Inflammatory macrophage treated with lipopolysaccharide for 1 hour (primary cell): ENCODE results near the gene TDO2.
"Not testable (repeated sequence)": the region's sequence is repeated elsewhere in the genome, so short reads cannot be mapped to it uniquely, and the experiment has no call there.

Experiments used
- DNase-seq, 2 donors: peaks; one replicate each; pipeline ENCODE4 v3.0.0-alpha.2; 2020 to 2022

TDO2 gene

GRCh38 chr4:155903453-155903852 lies at the start of gene TDO2:
Gene TDO2, plus strand, starts transcription at chr4:155903696. Its CDS starts 63 bp downstream, at chr4:155903759.
- DNase-seq, result no peak

DNA sequence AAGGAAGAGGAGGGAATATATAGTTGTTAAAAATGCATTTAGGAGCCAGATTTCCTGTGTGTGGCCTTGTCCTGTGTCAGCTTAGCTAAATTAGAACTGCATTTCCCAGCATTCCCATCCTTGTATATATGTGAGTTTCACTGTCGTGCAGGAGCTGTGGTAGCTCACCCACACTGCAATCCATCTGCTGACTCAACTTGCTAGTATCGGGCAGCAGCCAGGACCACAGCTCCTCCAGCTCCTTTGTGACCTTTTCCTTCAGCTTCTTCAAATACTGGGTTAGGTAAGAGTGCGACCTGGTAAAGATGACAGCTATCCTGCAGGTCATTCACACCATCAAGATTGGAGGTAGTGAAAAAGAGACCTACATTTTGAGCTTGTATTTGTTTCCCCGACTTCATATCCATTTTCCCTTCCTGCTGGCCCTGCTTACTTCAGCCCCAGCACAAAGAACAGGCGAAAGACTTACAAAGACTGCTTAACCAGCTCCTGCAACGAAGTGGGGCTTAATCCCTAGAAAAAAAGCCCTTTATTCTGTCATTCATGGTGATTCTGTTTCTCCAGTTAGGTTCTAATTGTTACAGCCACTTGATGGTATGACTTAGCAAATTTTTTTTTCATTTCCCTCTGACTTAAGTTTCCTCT lies 48.8 kb upstream of the TDO2 start:
- DNase-seq, result no peak

GRCh38 chr4:155855897-155856296 lies 47.6 kb upstream of the TDO2 start:
- no peak for DNase-seq

DNA sequence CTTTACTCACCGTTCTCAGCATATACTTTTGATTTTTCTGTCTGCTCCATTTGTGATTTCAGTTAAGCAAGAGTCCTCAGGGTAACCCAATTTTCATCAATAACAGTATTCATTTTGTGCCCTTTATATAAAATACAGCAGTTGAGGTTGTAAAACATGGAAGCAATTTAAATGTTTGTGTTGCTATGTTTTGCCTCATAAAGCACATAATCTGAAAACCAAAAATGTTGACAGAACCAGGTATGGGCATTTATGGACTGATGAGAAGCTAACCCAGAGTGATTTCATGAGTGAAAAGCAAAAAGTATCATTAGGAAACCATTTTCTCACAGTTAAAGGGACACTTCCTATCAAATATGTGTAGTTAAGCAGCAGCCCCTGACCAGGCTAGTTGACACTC lies 37.3 kb upstream of the TDO2 start, which contains the start of gene ASIC5:
ASIC5 (minus strand) TSS at position 101 of the 400 bp plus-strand sequence; CDS start at position 50, 51 bp downstream.
- DNase-seq, result no peak

DNA sequence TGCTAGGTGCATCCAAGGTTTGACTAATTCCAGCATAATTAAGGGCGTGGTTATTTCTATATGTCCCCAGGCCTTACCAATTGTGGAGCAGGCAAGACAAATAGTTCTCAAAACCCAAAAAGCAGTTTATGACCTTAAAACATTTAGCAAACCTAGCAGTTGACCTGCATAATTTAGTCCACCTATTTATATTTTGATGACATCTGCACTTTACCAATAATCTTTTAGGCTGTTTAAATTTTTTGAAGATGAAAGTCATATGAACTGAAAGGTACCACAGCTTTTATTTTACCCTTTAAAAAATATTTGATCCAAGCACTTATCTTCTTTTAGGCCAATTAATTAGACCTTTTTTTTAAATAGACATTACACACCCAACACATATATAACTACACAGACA lies 27.6 kb upstream of the TDO2 start:
- DNase-seq, result no peak

- no peak for DNase-seq
Measured at GRCh38 chr4:155877971-155878370, 25.5 kb upstream of the TDO2 start.

GRCh38 chr4:155878611-155879010 lies 24.9 kb upstream of the TDO2 start:
- no peak for DNase-seq

GRCh38 chr4:155879767-155880166 lies 23.7 kb upstream of the TDO2 start:
- no peak for DNase-seq

GRCh38 chr4:155881555-155881954 lies 21.9 kb upstream of the TDO2 start:
- no peak for DNase-seq

DNA sequence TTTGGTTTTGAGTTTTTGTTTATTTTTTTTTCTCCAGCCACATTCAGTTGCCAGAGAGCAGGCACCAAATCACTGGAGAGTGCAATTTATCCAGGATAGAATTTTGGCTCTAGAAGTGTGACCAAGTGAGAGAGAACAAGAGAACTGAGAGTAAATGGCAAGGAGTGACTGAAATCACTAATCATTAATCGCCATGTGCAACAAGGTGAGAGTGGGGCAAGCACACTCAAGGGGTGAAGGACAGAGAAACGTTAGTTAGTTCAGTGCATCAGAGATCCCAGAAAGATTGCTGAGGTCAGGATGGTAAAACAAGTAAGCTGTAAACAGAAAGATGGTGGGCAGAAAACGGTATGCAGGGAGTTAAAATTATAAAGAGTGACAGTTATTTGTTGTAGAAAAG lies 19.6 kb upstream of the TDO2 start:
- no peak for DNase-seq

DNA sequence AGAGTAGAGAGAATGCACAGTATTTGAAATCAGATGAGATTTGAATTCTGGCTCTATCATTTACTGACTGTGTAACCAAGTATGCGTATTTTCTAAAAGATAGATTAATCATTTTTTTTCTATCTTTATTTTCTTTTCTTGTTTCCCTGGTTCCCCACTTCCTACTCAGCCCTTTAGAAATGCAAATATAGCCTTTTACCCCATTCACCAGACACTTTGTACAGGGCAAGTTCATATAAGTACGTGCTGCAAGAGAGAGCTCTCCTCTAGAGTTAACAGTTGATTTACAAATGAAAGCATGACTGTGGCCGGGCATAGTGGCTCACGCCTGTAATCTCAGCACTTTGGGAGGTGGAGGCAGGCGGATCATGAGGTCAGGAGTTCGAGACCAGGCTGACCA lies 17.8 kb upstream of the TDO2 start:
- no peak for DNase-seq

DNA sequence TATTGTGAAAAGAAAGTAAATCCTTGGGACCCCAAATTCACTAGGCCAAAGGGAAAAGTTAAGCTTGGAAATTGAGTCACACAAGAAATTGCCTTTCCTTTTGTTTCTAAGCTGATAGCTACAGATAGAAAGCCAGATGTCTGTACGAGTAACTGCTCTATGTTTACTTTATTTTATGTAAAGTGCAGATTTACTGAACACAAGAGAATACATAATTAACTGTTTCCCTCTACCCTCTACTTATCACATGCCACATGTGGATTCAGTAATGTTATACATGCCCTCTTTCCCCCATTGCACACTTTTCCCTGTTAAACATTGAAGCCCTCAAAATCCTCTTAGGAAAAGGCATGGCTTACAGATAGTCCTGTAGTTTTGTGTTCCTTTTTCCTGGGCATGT lies 16.5 kb upstream of the TDO2 start:
- DNase-seq, result no peak

DNA sequence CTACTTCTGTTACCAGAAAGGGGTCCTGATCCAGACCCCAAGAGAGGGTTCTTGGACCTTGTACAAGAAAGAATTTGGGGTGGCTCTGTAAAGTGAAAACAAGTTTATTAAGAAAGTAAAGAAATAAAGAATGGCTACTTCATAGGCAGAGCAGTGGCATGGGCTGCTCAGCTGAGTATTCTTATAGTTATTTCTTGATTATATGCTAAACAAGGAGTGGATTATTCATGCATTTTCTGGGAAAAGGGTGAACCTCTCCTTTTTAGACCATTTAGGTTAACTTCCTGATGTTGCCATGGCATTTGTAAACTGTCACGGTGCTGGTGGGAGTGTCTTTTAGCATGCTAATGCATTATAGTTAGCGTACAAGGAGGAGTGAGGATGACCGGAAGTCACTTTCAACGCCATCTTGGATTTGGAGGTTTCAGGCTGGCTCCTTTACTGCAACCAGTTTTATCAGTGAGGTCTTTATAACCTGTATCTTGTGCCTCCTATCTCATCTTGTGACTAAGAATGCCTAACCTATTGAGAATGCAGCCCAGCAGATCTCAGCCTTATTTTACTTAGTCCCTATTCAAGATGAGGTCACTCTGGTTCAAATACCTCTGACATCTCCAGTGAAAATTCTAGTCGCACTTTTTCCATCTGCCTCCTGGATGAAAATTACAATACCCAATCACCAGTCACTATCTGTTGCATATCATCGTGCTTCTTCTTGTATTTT lies 15.5 kb upstream of the TDO2 start:
- no peak for DNase-seq

DNA sequence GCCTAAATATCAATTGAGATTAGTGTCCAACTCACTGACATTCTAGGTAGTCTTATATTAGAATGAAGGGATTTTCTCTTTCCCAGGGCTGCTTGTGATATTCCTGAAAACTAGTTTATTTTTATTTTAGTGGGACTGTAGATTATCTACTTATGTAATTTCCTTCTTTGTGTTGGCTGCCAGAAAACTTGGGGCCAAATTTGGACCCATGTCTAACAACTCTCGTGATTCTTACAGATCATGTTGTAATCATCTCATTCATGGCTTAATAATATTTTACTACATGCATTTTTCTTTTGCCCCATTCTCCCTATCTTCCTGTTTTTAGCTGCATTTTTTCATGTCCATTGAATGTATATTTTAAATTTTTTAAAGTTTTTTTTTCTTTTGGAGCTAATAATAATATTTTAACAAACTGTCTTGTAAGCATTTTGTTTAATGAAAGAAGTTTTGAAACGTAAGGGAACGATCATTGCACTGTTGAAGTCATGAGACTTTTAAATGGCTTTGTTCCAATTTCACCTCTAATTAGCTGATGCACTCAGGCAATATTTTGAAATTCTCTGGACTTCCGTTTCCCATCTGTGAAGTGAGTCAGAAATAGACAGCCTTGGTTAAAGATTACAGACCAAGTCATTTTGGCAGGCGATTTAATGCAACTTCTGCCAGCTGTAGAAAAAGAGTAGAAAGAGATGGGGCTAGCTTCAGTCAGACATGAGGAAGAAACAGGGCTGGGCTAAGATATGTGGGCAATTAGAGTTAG lies 14.3 kb upstream of the TDO2 start:
- DNase-seq, result peak; percentile 33 to 53

GRCh38 chr4:155889946-155890345 lies 13.6 kb upstream of the TDO2 start:
- DNase-seq, result no peak

GRCh38 chr4:155891058-155891457 lies 12.4 kb upstream of the TDO2 start:
- no peak for DNase-seq

DNA sequence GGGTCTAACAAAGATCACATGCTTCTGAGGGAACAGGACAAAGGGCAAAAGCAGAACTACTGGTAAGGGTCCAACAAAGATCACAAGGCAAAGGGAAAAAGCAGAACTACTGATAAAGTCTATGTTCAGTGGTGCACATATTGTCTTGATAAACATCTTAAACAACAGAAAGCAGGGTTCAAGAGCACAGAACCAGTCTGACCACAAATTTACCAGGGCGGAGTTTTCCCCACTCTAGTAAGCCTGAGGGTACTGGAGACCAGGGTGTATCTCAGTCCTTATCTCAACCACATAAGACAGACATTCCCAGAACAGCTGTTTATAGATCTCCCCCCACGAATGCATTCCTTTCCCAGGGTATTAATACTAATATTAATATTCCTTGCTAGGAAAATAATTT lies 5.1 kb upstream of the TDO2 start:
- DNase-seq, result not testable (repeated sequence)

DNA sequence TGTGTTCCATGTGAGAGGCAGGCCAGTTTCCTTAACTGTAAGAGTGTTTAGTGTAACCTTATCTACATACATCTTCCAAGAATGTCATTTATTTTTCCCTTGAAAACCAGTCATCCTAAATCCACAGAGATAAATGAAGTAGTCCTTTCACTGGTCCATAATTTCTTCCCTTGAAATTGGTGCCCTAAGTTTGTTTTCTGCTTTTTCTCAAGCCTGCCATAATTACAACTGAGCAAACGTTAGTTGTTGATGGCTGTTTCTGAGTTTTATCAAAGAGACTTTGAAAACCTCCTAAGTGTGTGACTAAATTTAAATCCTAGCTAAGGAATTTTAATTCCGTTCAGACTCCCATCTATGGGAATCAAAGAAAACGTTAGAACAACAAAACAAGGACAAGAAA lies 3.6 kb upstream of the TDO2 start:
- DNase-seq, result no peak

DNA sequence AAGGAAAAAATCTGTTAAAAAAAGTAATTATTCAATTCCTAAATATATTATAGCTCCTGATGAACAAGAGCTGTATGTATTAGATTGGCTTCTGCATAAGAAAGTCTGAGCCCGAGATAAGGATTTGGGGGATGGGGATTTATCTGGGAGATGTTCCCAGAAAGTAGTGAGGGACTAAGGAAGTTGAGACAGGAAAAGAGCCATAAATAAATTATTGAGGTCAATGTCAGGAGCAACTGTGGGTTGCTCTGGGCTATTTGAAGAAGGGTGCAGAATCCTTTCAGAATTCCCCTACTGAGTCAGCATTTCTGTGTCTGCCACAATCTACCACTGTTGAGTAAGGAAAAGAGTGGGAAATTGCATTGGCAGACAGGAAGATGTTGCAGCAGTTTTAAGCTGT lies 3.1 kb upstream of the TDO2 start:
- peak in 1 of 2 donors; percentile 11 for DNase-seq

DNA sequence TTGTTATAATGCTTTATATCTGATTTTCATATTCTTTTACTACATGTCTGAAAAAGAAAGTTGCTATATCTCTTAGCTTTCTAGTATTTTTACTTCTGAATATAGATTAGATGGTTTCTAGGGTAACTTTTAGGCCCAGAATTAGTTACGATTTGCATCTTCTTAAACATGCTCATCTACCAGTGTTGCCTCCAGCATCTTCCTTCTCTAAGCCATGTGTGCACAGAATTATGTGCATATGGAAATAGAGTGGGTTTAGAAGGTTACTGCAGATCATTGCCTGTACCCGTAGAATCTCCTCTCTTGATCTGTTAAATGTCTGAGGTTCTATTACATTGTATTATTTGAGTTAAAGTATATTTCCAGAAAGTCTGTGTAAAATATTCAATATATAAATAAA lies 2.5 kb upstream of the TDO2 start:
- no peak for DNase-seq

DNA sequence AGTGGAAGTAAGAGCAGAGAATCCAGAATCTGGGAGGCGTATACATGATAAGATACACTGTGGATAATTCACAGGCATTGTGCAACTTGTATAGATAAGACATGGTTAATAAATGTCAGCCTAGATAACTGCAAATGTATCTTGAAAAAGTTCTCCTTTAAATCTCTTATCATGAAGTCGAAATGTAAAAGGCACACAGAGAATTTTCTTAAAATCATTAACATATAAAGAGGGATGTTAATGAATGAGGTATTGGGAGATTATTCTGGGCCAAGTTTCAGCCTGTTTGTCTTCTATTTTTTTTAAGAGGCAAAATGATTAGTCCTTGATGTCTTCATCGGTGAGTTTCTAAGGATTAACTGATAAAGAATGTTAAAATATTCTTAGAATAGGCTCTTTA lies 835 bp downstream of the TDO2 start:
- DNase-seq, result no peak

- no peak for DNase-seq
Measured at GRCh38 chr4:155906554-155907247, 3.2 kb downstream of the TDO2 start.

- DNase-seq, result no peak
Measured at GRCh38 chr4:155907556-155907955, 4.1 kb downstream of the TDO2 start.
